Testis (tissue), 3 donors: ENCODE results near the gene MGAT1. TPM values are rescaled to one million over a fixed set of nuclear protein-coding genes. Genes with fewer than 3 reads are reported as not detected.

Source experiments
- DNase-seq: peaks from one replicate; pipeline ENCODE4 v3.0.0-alpha.2; 2019
- H3K27ac ChIP-seq, 2 donors: fragments of 200-600 bp; sonication (generic); one replicate each; pipeline ENCODE4 v1.5.1; 2019
- H3K27me3 ChIP-seq: fragments of 200-600 bp; sonication (generic); one replicate; pipeline ENCODE4 v1.5.1; 2019
- H3K36me3 ChIP-seq: fragments of 200-600 bp; sonication (generic); one replicate; pipeline ENCODE4 v1.5.1; 2017; ENCODE audit warnings: low read depth; ENCODE audit errors: missing control alignments
- H3K4me1 ChIP-seq: fragments of 200-600 bp; sonication (generic); one replicate; pipeline ENCODE4 v1.5.1; 2019
- H3K4me3 ChIP-seq, 2 donors: fragments of 200-600 bp; sonication (generic); one replicate each; pipeline ENCODE4 v1.5.1; 2017 to 2019
- H3K9me3 ChIP-seq: fragments of 200-600 bp; sonication (generic); one replicate; pipeline ENCODE4 v1.5.1; 2017
- POLR2A ChIP-seq: fragments of 450-650 bp; IDR thresholded peaks from one replicate; pipeline ENCODE4 v1.6.1; 2017; ENCODE audit warnings: antibody characterized with exemption, mild to moderate bottlenecking, moderate library complexity
- WGBS, 2 donors: methylation state at CpG; one replicate each; pipeline ENCODE4 v1.1.5; 2018; 5-methylcytosine and 5-hydroxymethylcytosine counted together
- intact Hi-C: fragments of 100-400 bp; cut with DNase I; formaldehyde crosslinking; loops from one replicate; pipeline ENCODE4 v1.15.1; 2023; ENCODE audit warnings: low total_unique reads
- polyA plus RNA-seq: library from polyadenylated mRNA; stranded (reverse); fragments of 350-450 nt; fragmentation: Illumina TruSeq; extraction: RNeasy Lipid Tissue Mini Kit (QIAGEN cat#74804); gene quantifications from one replicate; pipeline ENCODE4 v1.2.3, GENCODE V29; 2014; ENCODE audit warnings: low read depth, low replicate concordance; ENCODE audit not compliant: insufficient read depth
- total RNA-seq, 2 donors: library from RNA; depleted of rRNA; stranded (reverse); fragments of >200 nt; gene quantifications; one replicate each; pipeline ENCODE4 v1.2.3, GENCODE V29; 2016
- TF ChIP-seq, protein P1 (sequence below), 3 experiments: fragments of 450-650 bp in 2 of 3; fragments of 200-600 bp in 1 of 3; sonication (generic) in 1 of 3; IDR thresholded peaks; one replicate each; pipeline ENCODE4 v1.5.1; 2016 to 2019; ENCODE audit warnings: antibody characterized with exemption in 3 of 3, mild to moderate bottlenecking in 2 of 3, moderate library complexity in 1 of 3

MGAT1 gene
- total and polyA plus RNA-seq, 3 donors from 2014 or later, result 95.8 to 136 (median 106) TPM

DNA sequence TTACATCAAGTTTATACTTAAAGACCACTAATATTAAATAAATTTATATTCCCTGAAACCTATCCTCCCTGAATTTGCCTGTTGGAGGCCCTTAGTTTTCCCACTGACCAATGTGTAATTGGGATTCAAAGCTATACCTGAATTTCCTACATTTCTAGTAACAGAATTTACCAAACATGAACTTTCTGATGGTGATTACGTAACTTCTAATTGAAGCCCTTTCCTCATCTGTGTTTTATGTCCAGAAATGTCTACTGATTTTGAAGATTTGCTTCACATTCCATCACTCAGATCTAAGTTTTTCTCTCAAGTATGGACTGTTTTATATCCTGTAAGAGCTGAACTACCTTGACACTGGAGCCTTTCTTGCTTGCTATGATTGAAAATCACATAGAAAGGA is 45.7 kb upstream of the MGAT1 start:
- Histone ChIP-seq H3K4me3 (no peak overlapping the region), H3K27me3 (no peaks in the 10 kb centered on the region), H3K27ac (no peak overlapping the region), H3K9me3 (no peaks in the 10 kb centered on the region), H3K4me1 (no peaks in the 10 kb centered on the region), H3K36me3 (no peaks in the 10 kb centered on the region)
- no peak for DNase-seq
- 93 to 100% methylated on average over 1 of the region's 1 CpG for WGBS, 2 donors
- intact Hi-C loops, result no loop called here
- TF ChIP-seq, protein P1, sequence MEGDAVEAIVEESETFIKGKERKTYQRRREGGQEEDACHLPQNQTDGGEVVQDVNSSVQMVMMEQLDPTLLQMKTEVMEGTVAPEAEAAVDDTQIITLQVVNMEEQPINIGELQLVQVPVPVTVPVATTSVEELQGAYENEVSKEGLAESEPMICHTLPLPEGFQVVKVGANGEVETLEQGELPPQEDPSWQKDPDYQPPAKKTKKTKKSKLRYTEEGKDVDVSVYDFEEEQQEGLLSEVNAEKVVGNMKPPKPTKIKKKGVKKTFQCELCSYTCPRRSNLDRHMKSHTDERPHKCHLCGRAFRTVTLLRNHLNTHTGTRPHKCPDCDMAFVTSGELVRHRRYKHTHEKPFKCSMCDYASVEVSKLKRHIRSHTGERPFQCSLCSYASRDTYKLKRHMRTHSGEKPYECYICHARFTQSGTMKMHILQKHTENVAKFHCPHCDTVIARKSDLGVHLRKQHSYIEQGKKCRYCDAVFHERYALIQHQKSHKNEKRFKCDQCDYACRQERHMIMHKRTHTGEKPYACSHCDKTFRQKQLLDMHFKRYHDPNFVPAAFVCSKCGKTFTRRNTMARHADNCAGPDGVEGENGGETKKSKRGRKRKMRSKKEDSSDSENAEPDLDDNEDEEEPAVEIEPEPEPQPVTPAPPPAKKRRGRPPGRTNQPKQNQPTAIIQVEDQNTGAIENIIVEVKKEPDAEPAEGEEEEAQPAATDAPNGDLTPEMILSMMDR (IDR thresholded peaks at IDR 0.05), result no peak
- TF ChIP-seq POLR2A, result no peak

DNA sequence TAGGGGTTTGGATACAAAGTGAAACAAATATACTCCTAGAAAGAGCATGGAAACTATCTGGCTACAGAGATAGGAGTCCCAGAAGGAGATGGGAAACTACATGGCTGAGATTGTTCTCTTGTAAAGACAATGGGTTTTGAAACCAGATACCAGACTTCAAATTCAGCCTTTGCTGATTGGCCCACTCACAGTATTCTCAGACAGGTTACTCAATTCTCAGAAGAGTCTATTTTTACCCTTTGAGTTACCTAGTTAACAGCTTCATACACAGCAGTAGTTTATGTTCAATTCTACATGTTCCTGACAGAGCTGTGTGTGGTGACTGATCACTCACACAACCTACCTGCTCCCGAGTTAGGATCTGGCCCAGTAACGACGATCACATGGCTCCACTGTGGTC is 44.4 kb upstream of the MGAT1 start:
- no peaks in the 10 kb centered on the region for H3K9me3 ChIP-seq
- H3K4me3 ChIP-seq, result no peak overlapping the region
- no peaks in the 10 kb centered on the region for H3K27me3 ChIP-seq
- WGBS, 2 donors, result 30 to 33% methylated on average over 3 of the region's 3 CpGs
- H3K27ac ChIP-seq, result no peak overlapping the region
- intact Hi-C loops, result no loop called here
- no peaks in the 10 kb centered on the region for H3K36me3 ChIP-seq
- DNase-seq, result no peak
- TF ChIP-seq, protein P1 (IDR thresholded peaks at IDR 0.05), result no peak
- TF ChIP-seq POLR2A, result no peak
- H3K4me1 ChIP-seq, result no peaks in the 10 kb centered on the region

DNA sequence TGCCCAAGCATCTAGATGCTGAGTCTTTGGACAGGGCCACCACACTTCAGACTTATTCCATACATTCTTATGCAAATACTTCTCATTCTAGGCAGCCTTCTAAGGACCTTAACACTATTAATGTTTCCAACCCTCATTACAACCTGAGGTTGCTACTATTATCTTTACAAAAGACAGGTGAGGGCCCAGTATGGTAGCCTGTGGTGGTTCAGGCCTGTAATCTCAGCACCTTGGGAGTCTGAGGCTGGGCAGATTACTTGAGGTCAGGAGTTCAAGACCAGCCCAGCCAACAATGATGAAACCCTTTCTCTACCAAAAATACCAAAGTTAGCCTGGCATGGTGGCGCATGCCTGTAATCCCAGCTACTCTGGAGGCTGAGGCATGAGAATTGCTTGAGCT is 42.3 kb upstream of the MGAT1 start:
- H3K27me3 ChIP-seq, result no peaks in the 10 kb centered on the region
- no peak for DNase-seq
- H3K9me3 ChIP-seq, result no peaks in the 10 kb centered on the region
- H3K36me3 ChIP-seq, result no peaks in the 10 kb centered on the region
- intact Hi-C loops, result no loop called here
- H3K27ac ChIP-seq, result no peak overlapping the region
- H3K4me1 ChIP-seq, result no peaks in the 10 kb centered on the region
- WGBS, 2 donors, result 94 to 100% methylated on average over 1 of the region's 1 CpG
- TF ChIP-seq, protein P1 (IDR thresholded peaks at IDR 0.05), result no peak
- no peak for TF ChIP-seq POLR2A
- no peak overlapping the region for H3K4me3 ChIP-seq

DNA sequence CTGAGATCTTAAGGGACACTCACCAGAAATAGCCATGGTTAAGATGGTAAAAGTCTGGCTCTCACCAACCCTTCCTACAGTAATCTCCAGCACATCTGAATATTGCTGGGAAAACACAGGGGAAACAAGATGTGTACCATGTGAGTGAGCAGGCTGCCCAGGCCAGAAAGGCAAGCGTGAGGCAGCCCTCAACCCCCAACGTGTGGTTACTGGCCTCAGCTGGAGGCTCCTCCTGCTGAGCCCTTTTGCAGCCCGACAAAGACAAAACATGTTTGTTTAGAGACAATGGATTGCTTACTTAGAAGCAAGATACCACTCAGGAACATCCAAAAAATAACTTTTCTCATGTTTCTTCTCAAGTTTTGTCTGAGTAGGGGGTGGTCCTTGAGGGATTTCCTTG is 41.8 kb upstream of the MGAT1 start:
- TF ChIP-seq, protein P1 (IDR thresholded peaks at IDR 0.05), result no peak
- TF ChIP-seq POLR2A, result no peak
- Histone ChIP-seq H3K4me3 (no peak overlapping the region), H3K4me1 (no peaks in the 10 kb centered on the region), H3K36me3 (no peaks in the 10 kb centered on the region), H3K27me3 (no peaks in the 10 kb centered on the region), H3K9me3 (no peaks in the 10 kb centered on the region), H3K27ac (no peak overlapping the region)
- DNase-seq, result no peak
- 77 to 88% methylated on average over 3 of the region's 3 CpGs for WGBS, 2 donors
- intact Hi-C loops, result no loop called here

DNA sequence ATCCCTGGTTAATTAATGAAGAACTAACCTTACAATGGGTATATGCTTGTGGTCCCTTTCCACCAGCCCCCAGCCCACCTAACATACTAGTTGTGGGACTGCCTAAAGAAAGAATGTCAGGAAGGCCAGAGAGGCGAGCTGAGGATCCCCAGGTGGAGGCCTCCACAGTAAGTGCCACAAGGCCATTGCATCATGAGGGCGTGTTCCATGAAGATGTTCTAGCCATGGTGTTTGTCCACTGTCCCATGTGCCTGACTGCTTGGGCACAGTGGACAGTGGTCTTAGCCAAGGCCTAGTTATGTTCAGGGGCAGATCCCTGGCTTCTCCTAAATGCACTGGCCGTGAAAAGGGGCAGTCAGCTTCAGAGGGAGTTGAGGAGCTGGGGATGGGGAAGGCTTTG is 37.3 kb upstream of the MGAT1 start:
- TF ChIP-seq POLR2A, result no peak
- TF ChIP-seq, protein P1 (IDR thresholded peaks at IDR 0.05), result no peak
- intact Hi-C loops, result no loop called here
- DNase-seq, result no peak
- 89 to 97% methylated on average over 3 of the region's 3 CpGs for WGBS, 2 donors
- Histone ChIP-seq H3K4me3 (no peak overlapping the region), H3K9me3 (no peaks in the 10 kb centered on the region), H3K36me3 (no peaks in the 10 kb centered on the region), H3K4me1 (no peaks in the 10 kb centered on the region), H3K27ac (no peak overlapping the region), H3K27me3 (no peaks in the 10 kb centered on the region)
